Subcutaneous adipose tissue (tissue), 4 donors: ENCODE measurements around the gene ABAT. TPM values are rescaled to one million over a fixed set of nuclear protein-coding genes. Genes with fewer than 3 reads are reported as not detected.

Source experiments
- total RNA-seq, 4 donors: library from RNA; depleted of rRNA; stranded (reverse); fragments of >200 nt; gene quantifications; one replicate each; pipeline ENCODE4 v1.1.0, GENCODE V29; 2016
- TF ChIP-seq, protein P1 (sequence below): fragments of 450-650 bp; IDR thresholded peaks from one replicate; pipeline ENCODE4 v1.5.1; 2016; ENCODE audit warnings: low read depth, mild to moderate bottlenecking, control low read depth, antibody characterized with exemption, moderate library complexity

ABAT gene
- total RNA-seq, 4 donors from 2014 or later = 4.9 to 9.8 (median 7.0) TPM

DNA sequence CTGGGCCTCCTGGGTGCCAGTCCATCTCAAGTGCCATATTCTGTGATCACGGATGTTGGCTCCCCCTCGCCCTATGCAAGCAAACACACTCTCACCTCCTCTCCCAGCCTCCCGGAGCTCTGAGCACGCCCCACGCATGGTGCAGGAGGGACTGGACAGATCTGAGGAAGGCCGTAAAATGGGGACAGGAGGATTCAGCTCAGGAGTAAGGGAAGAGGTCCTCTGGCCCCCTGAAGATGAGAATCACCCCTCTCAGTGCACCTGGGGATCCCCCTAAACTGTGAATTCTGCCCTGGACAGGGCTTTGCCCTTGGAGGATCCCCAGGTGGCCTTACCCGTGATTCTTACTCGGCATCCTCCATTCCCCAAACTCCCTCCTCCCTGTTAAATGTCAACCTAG lies 107.4 kb downstream of the ABAT start:
- TF ChIP-seq, protein P1, sequence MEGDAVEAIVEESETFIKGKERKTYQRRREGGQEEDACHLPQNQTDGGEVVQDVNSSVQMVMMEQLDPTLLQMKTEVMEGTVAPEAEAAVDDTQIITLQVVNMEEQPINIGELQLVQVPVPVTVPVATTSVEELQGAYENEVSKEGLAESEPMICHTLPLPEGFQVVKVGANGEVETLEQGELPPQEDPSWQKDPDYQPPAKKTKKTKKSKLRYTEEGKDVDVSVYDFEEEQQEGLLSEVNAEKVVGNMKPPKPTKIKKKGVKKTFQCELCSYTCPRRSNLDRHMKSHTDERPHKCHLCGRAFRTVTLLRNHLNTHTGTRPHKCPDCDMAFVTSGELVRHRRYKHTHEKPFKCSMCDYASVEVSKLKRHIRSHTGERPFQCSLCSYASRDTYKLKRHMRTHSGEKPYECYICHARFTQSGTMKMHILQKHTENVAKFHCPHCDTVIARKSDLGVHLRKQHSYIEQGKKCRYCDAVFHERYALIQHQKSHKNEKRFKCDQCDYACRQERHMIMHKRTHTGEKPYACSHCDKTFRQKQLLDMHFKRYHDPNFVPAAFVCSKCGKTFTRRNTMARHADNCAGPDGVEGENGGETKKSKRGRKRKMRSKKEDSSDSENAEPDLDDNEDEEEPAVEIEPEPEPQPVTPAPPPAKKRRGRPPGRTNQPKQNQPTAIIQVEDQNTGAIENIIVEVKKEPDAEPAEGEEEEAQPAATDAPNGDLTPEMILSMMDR = no peak

DNA sequence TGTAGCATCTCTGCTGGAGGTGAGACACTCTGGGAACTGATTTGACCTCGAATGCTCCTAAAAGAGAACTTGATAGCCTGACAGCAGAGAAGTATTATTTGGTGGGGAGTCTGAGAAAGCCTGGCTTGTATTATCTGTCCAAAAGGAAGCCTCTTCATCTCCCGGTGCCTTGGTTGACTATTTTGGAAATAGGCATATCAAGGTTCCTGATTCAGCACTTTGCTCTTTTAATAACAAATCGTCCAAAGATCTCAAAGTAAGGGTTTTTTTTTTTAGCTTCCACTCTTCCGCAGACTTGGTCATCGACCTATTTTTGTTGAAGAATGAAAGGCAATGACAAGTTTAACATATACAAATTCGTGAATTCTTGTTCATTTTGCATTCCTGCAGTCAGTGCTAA lies 108.3 kb downstream of the ABAT start:
- TF ChIP-seq, protein P1 = no peak

DNA sequence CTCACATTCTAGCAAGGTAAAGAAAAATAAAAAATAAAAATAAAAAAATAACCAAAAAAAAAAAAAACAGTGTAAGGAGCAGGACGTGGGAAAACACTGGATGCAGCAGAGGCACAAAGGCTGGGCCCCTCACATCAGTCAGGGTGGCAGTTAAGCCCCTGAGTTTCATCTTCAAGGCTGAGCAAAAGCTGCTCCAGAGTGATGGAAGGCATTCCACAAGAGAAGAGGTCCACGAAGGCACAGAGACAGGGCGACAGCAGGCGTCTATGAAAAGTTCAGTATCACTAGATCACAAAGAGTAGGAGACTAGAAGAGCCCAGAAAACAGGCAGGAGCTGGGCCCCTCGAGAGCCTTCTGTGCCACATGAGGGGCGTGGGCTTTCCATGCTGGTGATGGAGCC lies 111.0 kb downstream of the ABAT start:
- TF ChIP-seq, protein P1 = no peak

DNA sequence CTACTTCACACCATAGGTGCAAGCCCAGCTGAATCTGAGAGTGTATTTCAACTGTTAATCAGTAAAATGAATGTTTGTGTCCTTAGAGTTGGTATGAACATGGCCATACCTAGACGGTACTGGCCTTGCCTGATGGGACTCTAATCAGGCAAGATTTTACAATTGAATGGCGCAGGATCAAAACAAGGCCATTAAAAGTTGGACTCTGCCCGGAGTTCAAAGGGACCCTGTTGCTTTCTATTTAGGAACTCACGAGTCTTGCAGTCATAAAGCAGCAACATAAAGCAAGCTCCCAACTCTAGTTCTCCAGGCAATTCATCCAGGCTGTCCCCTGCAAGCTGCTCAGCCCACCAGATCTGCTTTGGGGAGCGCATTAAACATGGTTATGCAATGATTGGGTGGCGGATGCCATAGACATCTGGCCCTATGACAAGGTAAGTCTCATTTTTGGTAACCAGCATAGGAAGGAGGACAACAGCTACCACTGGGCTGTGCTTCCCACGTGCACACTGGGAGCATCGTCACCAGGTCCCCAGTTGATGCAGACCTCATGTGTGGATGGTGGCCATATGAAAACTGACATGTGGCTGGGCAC lies 114.3 kb downstream of the ABAT start:
- TF ChIP-seq, protein P1 = no peak

DNA sequence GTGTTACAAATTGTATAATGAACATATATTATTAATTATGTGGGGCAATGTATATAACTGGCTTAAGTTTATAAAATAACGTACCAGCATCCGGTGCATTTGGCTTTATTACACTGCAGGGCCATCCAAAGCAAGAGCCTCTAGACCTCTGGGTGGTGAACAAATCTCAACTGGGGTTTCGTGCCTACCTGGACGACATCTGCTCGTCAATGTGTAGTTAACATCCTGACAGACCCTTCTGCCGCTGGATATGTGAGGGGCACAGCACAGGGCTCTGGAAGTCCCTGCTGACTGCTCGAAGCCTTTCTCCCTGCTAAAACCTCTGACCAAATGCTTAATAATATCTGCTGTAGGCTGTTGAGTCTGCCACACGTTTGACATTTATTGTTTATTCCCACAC lies 120.7 kb downstream of the ABAT start:
- TF ChIP-seq, protein P1 = no peak

DNA sequence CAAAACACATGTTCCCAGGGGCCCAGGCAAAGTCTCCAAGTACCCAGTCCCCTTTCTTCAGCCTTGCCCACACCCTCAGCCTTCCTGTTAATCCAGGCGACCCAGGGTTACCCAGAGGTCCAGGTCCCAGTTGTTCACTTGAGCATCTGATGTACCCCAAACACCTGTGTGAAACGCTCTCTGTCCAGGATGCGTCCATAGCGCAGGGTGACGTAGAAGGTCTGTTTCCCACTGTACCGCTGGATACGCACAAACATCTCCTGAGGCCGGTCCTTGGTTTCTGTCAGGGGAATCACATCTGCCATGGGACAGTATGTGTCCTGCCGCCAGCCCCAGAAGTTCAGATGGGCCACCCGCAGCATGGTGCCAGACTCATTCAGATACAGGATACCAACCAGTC lies 121.4 kb downstream of the ABAT start:
- TF ChIP-seq, protein P1 = no peak

DNA sequence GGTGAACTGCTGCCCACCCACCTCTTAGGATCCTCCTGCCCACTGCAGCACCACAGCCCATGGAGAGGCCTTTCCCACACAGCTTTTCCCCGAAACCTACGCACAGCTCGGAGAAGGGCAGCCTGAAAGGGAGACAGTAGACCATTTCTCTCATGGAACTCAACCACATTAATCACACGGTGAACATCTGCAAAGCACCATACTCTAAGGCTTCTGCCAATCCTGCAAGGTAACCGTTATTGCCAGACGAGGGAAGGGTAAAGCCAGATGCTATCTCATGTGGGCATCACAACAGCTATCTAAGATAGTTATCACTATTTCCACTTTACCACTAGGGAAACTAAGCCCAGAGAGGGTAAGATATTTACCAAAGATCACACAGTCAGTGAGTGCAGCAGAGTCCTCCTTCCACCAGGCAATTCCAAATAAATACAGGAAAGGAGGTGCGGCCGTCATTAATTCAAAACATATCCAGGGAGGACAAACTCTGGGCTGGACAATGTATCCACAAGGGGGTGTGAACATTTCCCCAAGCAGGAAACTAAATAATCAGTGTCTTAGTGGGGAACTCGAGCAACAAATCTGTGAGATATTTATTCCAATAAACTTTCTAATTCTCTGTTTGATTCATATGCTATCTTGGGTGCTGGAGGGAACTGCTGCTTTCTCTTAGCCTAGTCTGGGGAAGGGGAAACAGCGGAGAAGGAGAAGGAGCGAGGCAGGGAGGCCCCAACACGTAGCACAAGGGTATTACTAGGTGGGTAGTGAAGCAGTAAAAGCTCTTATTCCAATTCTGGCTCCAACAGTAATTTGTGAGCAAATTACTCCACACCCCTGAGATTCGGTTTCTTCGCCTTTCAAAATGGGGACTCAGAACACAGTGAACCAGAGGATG lies 122.3 kb downstream of the ABAT start:
- TF ChIP-seq, protein P1 = no peak
